Measurements from ENCODE around the gene CAMSAP1. TPM values are rescaled to one million over a fixed set of nuclear protein-coding genes. Genes with fewer than 3 reads are reported as not detected.

CAMSAP1 gene
- total and polyA plus RNA-seq, 2 donors (not counting 1 experiment from before 2014, with no cell fraction given) = 5.0 to 18.8 TPM

DNA sequence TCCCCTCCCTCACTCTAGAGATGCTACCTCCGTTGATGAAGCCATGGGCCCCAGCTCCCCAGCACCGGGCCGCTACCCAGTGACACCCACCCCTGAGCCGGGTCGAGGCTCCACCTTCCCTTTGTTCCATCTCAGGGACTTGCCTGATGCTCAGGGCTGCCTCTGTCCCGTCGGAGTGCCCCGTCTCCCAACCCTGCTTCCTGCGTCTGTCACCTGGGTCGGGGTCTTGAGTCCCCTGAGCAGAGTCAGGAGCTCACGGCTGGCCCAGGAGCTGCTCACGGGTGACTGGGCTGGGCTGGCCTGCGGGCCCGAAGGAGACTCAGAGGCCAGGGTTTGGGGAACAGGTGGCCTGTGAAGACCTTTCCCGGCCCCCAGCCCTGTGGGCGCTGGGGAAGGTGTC lies 120.0 kb downstream of the CAMSAP1 start:
- Histone ChIP-seq H3K27ac (ENCODE audit: insufficient read depth, low read length) (no peak overlapping the region), H3K4me1 (ENCODE audit: control insufficient read depth, extremely low read depth, insufficient read depth, low read length) (no peaks in the 10 kb centered on the region), H3K27me3 (ENCODE audit: control insufficient read depth, insufficient read depth, low read length) (no peaks in the 10 kb centered on the region), H3K36me3 (ENCODE audit: control insufficient read depth, insufficient read depth, low read length) (no peaks in the 10 kb centered on the region), H2AFZ (ENCODE audit: low read length) (no peak overlapping the region), H4K20me1 (ENCODE audit: control insufficient read depth, extremely low read depth, insufficient read depth, low read length) (no peaks in the 10 kb centered on the region), H3K9ac (ENCODE audit: insufficient read depth, low read length) (no peak overlapping the region), H3K79me2 (ENCODE audit: control insufficient read depth, insufficient read depth, low read length) (no peaks in the 10 kb centered on the region), H3K9me3 (ENCODE audit: control insufficient read depth, insufficient read depth, low read depth, low read length) (no peaks in the 10 kb centered on the region), H3K4me3 (replicated peaks in 1 of 4; ENCODE audit: control extremely low read depth in 1 of 4, insufficient read depth in 1 of 4, low read depth in 3 of 4, low read length in 4 of 4) (no peak overlapping the region), H3K4me2 (ENCODE audit: extremely low read depth, insufficient read depth, low read length) (no peak overlapping the region)
- no peak for TF ChIP-seq EZH2 (IDR thresholded peaks at IDR 0.05; ENCODE audit: low read length, missing control alignments)
- TF ChIP-seq, protein P1, sequence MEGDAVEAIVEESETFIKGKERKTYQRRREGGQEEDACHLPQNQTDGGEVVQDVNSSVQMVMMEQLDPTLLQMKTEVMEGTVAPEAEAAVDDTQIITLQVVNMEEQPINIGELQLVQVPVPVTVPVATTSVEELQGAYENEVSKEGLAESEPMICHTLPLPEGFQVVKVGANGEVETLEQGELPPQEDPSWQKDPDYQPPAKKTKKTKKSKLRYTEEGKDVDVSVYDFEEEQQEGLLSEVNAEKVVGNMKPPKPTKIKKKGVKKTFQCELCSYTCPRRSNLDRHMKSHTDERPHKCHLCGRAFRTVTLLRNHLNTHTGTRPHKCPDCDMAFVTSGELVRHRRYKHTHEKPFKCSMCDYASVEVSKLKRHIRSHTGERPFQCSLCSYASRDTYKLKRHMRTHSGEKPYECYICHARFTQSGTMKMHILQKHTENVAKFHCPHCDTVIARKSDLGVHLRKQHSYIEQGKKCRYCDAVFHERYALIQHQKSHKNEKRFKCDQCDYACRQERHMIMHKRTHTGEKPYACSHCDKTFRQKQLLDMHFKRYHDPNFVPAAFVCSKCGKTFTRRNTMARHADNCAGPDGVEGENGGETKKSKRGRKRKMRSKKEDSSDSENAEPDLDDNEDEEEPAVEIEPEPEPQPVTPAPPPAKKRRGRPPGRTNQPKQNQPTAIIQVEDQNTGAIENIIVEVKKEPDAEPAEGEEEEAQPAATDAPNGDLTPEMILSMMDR (conservative IDR thresholded peaks at IDR 0.05 in 1 of 2, IDR thresholded peaks at IDR 0.05 in 1 of 2; ENCODE audit: low read depth in 1 of 2, low read length in 2 of 2) = no peak
- DNase-seq (ENCODE audit: low read depth in 2 of 2) = no peak

DNA sequence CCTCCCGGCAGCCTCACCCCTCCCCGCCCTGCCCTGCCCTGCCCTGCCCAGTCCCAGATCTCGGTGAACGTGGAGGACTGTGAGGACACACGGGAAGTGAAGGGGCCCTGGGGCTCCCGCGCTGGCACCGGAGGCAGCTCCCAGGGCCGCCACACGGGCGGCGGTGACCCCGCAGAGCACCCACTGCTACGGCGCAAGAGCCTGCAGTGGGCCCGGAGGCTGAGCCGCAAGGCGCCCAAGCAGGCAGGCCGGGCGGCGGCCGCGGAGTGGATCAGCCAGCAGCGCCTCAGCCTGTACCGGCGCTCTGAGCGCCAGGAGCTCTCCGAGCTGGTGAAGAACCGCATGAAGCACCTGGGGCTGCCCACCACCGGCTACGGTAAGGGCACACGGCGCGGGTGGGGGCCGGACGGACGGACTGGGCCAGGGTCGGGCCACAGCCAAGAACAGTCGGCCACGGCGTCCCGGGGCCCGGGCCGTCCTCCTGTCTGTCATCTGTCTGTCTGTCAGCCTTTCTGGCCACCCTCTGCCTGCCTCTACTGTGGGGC lies 121.1 kb downstream of the CAMSAP1 start:
- H3K27me3 ChIP-seq (ENCODE audit: control insufficient read depth, insufficient read depth, low read length) = no peaks in the 10 kb centered on the region
- no peak overlapping the region for H2AFZ ChIP-seq (ENCODE audit: low read length)
- no peaks in the 10 kb centered on the region for H3K36me3 ChIP-seq (ENCODE audit: control insufficient read depth, insufficient read depth, low read length)
- no peaks in the 10 kb centered on the region for H3K9me3 ChIP-seq (ENCODE audit: control insufficient read depth, insufficient read depth, low read depth, low read length)
- no peaks in the 10 kb centered on the region for H3K79me2 ChIP-seq (ENCODE audit: control insufficient read depth, insufficient read depth, low read length)
- no peak overlapping the region for H3K4me2 ChIP-seq (ENCODE audit: extremely low read depth, insufficient read depth, low read length)
- no peaks in the 10 kb centered on the region for H4K20me1 ChIP-seq (ENCODE audit: control insufficient read depth, extremely low read depth, insufficient read depth, low read length)
- TF ChIP-seq EZH2 (IDR thresholded peaks at IDR 0.05; ENCODE audit: low read length, missing control alignments) = no peak
- TF ChIP-seq, protein P1 (conservative IDR thresholded peaks at IDR 0.05 in 1 of 2, IDR thresholded peaks at IDR 0.05 in 1 of 2; ENCODE audit: low read depth in 1 of 2, low read length in 2 of 2) = no peak
- H3K9ac ChIP-seq (ENCODE audit: insufficient read depth, low read length) = no peak overlapping the region
- no peaks in the 10 kb centered on the region for H3K4me1 ChIP-seq (ENCODE audit: control insufficient read depth, extremely low read depth, insufficient read depth, low read length)
- H3K27ac ChIP-seq (ENCODE audit: insufficient read depth, low read length) = no peak overlapping the region
- H3K4me3 ChIP-seq (replicated peaks in 1 of 4; ENCODE audit: control extremely low read depth in 1 of 4, insufficient read depth in 1 of 4, low read depth in 3 of 4, low read length in 4 of 4) = no peak overlapping the region
- no peak for DNase-seq (ENCODE audit: low read depth in 2 of 2)

DNA sequence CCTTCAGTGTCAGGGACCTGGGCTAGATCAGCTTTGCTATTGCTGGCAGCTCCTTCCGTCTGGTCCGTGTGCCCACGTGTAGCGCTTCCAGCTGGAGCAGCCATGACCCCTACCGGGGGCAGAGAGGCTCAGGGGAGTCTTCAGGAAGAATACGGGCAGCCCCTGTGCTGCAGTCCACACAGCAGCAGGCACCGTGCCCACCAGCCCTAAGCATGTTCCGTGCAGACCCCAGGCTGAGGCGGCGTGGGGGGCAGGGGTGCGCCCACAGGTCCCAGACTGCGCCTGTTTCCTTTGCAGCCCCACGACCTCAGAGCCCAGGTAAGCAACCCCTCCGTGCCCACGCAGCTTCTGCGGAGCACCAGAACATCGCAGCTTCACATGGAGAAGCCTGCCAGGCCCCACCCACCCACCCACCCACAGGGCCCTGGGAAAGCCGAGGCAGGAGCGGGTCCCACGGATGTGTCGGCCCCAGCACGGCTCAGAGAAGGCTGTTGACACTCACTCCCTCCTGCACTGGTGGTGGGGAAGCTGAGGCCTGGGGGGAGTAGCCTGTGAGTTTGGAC lies 122.3 kb downstream of the CAMSAP1 start:
- Histone ChIP-seq H3K36me3 (ENCODE audit: control insufficient read depth, insufficient read depth, low read length) (no peaks in the 10 kb centered on the region), H3K4me2 (ENCODE audit: extremely low read depth, insufficient read depth, low read length) (no peak overlapping the region), H3K9me3 (ENCODE audit: control insufficient read depth, insufficient read depth, low read depth, low read length) (no peaks in the 10 kb centered on the region), H3K27ac (ENCODE audit: insufficient read depth, low read length) (no peak overlapping the region), H3K79me2 (ENCODE audit: control insufficient read depth, insufficient read depth, low read length) (no peaks in the 10 kb centered on the region), H3K27me3 (ENCODE audit: control insufficient read depth, insufficient read depth, low read length) (no peaks in the 10 kb centered on the region), H3K9ac (ENCODE audit: insufficient read depth, low read length) (no peak overlapping the region), H3K4me1 (ENCODE audit: control insufficient read depth, extremely low read depth, insufficient read depth, low read length) (no peaks in the 10 kb centered on the region), H3K4me3 (replicated peaks in 1 of 4; ENCODE audit: control extremely low read depth in 1 of 4, insufficient read depth in 1 of 4, low read depth in 3 of 4, low read length in 4 of 4) (no peak overlapping the region), H4K20me1 (ENCODE audit: control insufficient read depth, extremely low read depth, insufficient read depth, low read length) (no peaks in the 10 kb centered on the region), H2AFZ (ENCODE audit: low read length) (no peak overlapping the region)
- TF ChIP-seq, protein P1 (conservative IDR thresholded peaks at IDR 0.05 in 1 of 2, IDR thresholded peaks at IDR 0.05 in 1 of 2; ENCODE audit: low read depth in 1 of 2, low read length in 2 of 2) = no peak
- no peak for TF ChIP-seq EZH2 (IDR thresholded peaks at IDR 0.05; ENCODE audit: low read length, missing control alignments)
- DNase-seq (ENCODE audit: low read depth in 2 of 2) = no peak
